GM21360 (cell line): ENCODE results near the gene APBB1IP.

Experiments used
- ATAC-seq: cut with Tn5 transposase; IDR thresholded peaks from one replicate; pipeline ENCODE4 v1.9.1; 2021; ENCODE audit warnings: mild to moderate bottlenecking, moderate library complexity; ENCODE audit not compliant: unreplicated experiment

APBB1IP gene

GRCh38 chr10:26505491-26505890 lies 67.3 kb downstream of the APBB1IP start:
- ATAC-seq: no peak

DNA sequence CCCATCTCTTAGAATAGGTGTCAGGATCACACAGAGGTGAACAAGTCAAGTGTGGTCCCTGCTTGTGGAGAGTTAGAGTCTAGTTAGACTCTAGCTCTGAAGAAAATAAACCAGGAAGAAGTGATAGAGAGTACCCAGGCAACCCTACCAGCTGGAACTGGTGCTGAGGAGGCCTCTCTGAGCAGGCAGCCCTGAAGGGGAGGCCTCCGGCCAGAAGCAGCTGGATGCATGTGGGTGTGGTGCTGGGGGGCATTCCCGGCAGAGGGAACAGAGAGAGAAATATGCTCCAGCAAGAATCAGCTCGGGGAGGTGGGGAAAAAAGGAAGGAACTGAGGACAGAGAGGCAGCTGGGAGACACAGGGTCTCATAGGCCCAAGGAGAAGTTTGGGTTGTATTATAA lies 68.6 kb downstream of the APBB1IP start:
- ATAC-seq: no peak

GRCh38 chr10:26507441-26507840 lies 69.3 kb downstream of the APBB1IP start:
- no peak for ATAC-seq

- no peak for ATAC-seq
Measured at GRCh38 chr10:26508016-26508415, 69.9 kb downstream of the APBB1IP start.

GRCh38 chr10:26509307-26509706 lies 71.2 kb downstream of the APBB1IP start:
- no peak for ATAC-seq

DNA sequence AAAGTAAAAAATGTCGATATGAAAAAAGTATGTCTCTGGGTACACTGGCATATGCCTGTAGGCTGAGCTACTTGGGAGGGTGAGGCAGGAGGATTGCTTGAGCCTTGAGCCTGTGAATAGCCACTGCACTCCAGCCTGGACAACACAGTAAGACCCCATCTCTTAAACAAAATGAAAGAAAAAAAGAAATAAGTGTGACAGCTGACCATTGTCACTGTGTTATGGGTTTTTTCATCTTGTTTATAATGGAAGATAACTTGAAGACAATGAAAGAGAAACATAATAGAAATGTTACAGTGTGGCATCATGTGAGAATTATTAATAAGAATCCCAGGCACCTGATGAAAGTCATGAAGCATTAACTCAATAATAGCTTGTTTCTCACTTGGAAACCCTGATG lies 75.0 kb downstream of the APBB1IP start:
- no peak for ATAC-seq

GRCh38 chr10:26516540-26517101 lies 78.5 kb downstream of the APBB1IP start:
- ATAC-seq: no peak

DNA sequence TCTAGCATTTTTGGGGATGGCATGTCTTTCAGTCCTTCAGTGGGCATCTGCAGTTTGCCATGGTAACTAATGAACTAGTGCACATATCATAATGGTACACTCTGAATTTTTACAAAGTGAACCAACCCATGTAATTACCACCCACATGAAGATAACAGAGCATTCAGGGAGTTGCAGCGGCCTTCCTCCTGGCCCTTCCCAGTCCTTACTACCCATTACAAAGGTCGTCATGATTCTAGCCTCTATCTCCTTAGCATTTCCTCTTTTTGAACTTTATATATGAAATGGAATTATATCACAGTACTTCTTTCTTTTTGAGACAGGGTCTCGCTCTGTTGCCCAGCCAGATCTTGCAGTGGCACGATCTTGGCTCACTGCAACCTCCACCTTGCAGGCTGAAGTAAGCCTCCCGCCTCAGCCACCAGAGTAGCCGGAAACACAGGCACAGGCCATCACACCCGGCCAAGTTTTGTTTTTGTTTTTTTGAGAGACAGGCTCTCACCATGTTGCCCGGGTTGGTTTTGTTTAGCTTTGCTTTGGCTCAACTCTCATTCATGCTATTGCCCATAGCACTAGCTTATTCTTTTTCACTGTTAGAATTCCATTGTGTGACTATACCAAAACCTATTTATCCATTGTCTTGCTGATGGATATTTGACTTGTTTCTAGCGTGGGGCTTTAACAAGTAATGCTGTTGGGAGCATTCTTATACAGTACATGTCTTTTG lies 79.2 kb downstream of the APBB1IP start:
- ATAC-seq: no peak

DNA sequence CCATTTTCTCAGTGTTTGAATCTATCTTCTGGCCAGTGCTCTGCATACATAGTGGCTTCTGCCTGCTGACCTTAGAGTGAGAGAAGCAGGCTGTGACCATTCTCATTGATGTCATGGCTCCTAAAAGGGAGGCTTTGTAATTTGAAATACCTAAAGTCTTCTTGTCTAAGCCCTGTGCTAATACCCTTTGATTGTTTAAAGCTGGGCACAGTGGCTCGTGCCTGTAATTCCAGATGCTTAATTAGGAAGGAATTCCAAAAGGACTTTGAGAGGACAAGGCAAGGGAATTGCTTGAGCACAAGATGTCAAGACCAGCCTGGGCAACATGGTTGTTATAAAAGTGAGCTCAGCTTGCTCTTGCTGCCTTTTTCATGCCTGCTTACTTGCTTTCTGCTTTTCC lies 81.7 kb downstream of the APBB1IP start:
- ATAC-seq: no peak

GRCh38 chr10:26520575-26520974 lies 82.4 kb downstream of the APBB1IP start:
- ATAC-seq: no peak

GRCh38 chr10:26524161-26524896 lies 86.2 kb downstream of the APBB1IP start:
- no peak for ATAC-seq

- no peak for ATAC-seq
Measured at GRCh38 chr10:26525586-26525985, 87.4 kb downstream of the APBB1IP start.

- no peak for ATAC-seq
Measured at GRCh38 chr10:26527018-26527417, 88.9 kb downstream of the APBB1IP start.

- ATAC-seq: no peak
Measured at GRCh38 chr10:26528048-26528447, 89.9 kb downstream of the APBB1IP start.

DNA sequence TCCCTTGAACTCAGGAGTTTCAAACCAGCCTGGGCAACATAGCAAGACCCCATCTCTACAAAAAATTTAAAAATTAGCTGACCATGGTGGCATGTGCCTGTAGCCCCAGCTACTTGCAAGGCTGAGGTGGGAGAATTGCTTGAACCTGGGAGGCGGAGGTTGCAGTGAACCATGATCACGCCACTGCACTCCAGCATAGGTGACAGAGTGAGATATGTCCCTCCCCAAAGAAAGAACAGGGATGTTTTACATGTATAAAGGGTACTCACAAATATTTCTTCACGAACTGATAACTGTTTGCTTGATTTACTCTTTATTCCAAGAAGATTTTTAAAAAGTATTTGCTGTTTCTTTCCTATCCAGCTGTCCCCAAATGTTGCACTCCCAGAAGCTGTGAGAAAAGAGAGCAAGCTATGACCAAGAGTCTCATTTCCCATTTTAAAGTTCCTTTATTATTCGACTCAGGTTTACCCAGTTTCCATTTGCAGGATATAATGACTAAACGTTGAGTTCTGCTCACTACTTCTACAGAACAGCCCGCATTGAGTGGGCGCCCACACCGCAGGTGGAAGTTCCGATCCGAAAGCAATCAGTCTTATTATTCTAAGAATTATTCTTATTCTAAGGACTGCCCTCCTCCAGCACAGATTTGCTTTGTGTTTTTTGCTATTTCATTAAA lies 90.7 kb downstream of the APBB1IP start:
- peak; percentile 86 for ATAC-seq

- ATAC-seq: no peak
Measured at GRCh38 chr10:26534384-26534783, 96.2 kb downstream of the APBB1IP start.

- no peak for ATAC-seq
Measured at GRCh38 chr10:26540601-26541000, 102.5 kb downstream of the APBB1IP start.

DNA sequence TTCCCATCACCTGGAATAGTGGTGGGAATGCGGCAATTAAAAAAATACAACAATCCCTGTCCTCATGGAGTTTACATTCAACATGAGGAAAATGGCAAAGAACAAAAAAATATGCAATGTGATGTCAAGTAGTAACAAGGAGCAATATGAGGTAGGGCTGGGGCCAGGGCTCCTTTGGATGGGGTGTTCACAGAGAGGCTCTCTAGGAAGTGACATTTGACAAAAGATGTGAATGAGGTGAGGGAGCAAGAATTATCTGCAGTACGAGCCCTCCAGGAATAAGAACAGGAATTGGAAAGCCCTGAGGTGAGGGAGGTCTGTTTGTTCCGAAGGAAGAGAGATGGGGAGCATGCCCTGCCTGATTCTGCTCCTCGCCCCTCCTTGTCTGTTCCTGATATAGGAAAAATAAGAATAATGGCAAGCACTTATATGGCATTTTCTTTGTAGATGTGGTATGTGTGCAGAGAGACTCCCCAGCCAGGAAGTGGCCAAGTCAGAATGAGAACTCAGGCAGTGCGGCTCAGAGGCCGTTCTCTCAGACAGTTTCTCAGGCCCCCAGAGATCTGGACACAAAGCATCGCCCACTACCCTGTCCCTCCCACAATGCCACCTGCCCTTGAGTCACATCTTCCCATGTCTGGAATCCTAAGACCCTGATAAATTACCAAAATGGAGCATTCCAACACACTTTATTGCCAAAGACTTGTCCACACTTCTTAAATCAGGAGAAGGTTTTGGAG lies 105.6 kb downstream of the APBB1IP start:
- peak; percentile 80 for ATAC-seq

- ATAC-seq: no peak
Measured at GRCh38 chr10:26544932-26545331, 106.8 kb downstream of the APBB1IP start.

GRCh38 chr10:26550774-26551526 lies 112.8 kb downstream of the APBB1IP start:
- peak; percentile 66 for ATAC-seq
